ENCODE data around the gene LSM12. TPM values are rescaled to one million over a fixed set of nuclear protein-coding genes. Genes with fewer than 3 reads are reported as not detected.

The LSM12 gene
- total and polyA plus RNA-seq, 2 of the 8 experiments (the other 6 are each of a cell fraction or from before 2014, with no cell fraction given) = 69.8 to 142 TPM

DNA sequence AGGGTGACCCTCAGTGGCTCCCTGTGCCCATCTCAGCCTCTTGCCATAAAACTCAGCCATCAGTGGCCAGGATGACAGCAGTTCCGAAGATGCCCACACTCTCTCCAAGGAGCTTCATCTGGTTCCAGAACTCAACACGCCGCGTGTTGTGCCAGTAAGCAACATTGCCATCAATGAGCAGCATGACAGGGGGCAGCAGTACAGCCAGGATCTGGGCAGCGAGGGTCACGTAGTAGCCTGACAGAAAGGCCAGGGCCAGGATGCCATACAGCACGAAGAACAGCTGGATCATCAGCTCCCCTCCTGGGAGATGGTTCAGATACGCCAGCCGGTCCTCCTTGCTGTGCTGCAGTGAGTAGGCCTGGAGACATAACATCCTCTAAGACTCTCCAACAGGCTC, 54.6 kb downstream of the LSM12 start (continued):
- no peak for TF ChIP-seq PHF8 (conservative IDR thresholded peaks at IDR 0.05; ENCODE audit: low read depth, low read length)
- no peak for TF ChIP-seq EZH2 (IDR thresholded peaks at IDR 0.05; ENCODE audit: low read depth, low read length, severe bottlenecking)
- TF ChIP-seq SP1 (IDR thresholded peaks at IDR 0.05; ENCODE audit: low read depth, low read length) = no peak
- TF ChIP-seq, protein P1, sequence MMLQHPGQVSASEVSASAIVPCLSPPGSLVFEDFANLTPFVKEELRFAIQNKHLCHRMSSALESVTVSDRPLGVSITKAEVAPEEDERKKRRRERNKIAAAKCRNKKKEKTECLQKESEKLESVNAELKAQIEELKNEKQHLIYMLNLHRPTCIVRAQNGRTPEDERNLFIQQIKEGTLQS (IDR thresholded peaks at IDR 0.05; ENCODE audit: insufficient read depth, low read depth, low read length) = no peak
- TF ChIP-seq, protein P2, sequence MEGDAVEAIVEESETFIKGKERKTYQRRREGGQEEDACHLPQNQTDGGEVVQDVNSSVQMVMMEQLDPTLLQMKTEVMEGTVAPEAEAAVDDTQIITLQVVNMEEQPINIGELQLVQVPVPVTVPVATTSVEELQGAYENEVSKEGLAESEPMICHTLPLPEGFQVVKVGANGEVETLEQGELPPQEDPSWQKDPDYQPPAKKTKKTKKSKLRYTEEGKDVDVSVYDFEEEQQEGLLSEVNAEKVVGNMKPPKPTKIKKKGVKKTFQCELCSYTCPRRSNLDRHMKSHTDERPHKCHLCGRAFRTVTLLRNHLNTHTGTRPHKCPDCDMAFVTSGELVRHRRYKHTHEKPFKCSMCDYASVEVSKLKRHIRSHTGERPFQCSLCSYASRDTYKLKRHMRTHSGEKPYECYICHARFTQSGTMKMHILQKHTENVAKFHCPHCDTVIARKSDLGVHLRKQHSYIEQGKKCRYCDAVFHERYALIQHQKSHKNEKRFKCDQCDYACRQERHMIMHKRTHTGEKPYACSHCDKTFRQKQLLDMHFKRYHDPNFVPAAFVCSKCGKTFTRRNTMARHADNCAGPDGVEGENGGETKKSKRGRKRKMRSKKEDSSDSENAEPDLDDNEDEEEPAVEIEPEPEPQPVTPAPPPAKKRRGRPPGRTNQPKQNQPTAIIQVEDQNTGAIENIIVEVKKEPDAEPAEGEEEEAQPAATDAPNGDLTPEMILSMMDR (IDR thresholded peaks at IDR 0.05; ENCODE audit: control extremely low read depth in 1 of 3, insufficient read depth in 1 of 3, low read depth in 1 of 3, low read length in 3 of 3) = no peak
- TF ChIP-seq RAD21 (IDR thresholded peaks at IDR 0.05 in 1 of 2, conservative IDR thresholded peaks at IDR 0.05 in 1 of 2; ENCODE audit: low read depth in 2 of 2, low read length in 2 of 2) = no peak

All from H1 (cell line).